ENCODE measurements around the gene XPNPEP2. TPM values are rescaled to one million over a fixed set of nuclear protein-coding genes. Genes with fewer than 3 reads are reported as not detected.

The XPNPEP2 gene
- total RNA-seq, 1 experiment from 2014 or later = 0.11 TPM

DNA sequence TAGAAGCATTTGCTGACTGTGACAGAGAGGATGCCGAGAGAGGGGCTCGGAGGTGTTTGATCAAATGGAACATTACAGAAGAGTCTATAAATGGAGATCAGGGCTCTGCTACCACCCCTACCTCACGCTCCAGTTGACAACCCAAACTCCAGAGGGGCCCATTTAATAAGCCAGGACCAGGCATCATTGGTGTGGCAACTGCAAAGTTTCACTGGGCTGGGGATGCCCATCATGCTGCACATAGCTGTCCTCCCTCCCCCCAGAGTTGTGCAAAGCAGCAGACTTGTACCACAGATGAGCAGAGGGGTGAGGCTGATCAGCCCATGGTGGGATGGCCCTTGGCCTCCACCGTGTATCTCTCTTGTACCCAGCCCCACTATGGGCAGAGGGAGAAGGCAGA, 38.2 kb upstream of the XPNPEP2 start (continued):
- TF ChIP-seq ETV6 (CRISPR knock-in tag; IDR thresholded peaks at IDR 0.05) (no peak), KAT7 (CRISPR knock-in tag; IDR thresholded peaks at IDR 0.05; ENCODE audit: borderline replicate concordance) (no peak), CREB1 (CRISPR knock-in tag; IDR thresholded peaks at IDR 0.05) (no peak), PRDM15 (CRISPR knock-in tag; IDR thresholded peaks at IDR 0.05) (no peak), ZNF317 (CRISPR knock-in tag; IDR thresholded peaks at IDR 0.05; ENCODE audit: borderline replicate concordance, low read depth) (no peak), TEAD1 (CRISPR knock-in tag; IDR thresholded peaks at IDR 0.05) (no peak)

- ChIA-PET POLR2A (no interaction called here), CTCF (interaction anchor here (0.9 kb wide), 1 partner anchor 25 kb away, joined by 3 read pairs; no protein-coding TSS in a partner anchor)
- H3K4me1 Mint-ChIP-seq = peaks cover 21% of the 10 kb centered on the region
- DNase-seq (ENCODE audit: low spot score) (no peak), ATAC-seq (no peak)
- no peak overlapping the region for H3K27ac Mint-ChIP-seq
- H3K4me3 Mint-ChIP-seq = no peak overlapping the region
- peaks cover under 1% of the 10 kb centered on the region; the same call in 1 of the 2 replicates for H3K9me3 Mint-ChIP-seq
- no peaks in the 10 kb centered on the region; the same call in 1 of the 2 replicates for H3K27me3 Mint-ChIP-seq (ENCODE audit: low read depth)
- no peaks in the 10 kb centered on the region for H3K36me3 Mint-ChIP-seq
- TF ChIP-seq NR2C2 (CRISPR knock-in tag; IDR thresholded peaks at IDR 0.05) (no peak), TEAD4 (CRISPR knock-in tag; IDR thresholded peaks at IDR 0.05) (no peak), ZNF263 (CRISPR knock-in tag; IDR thresholded peaks at IDR 0.05; ENCODE audit: low read depth) (no peak), ZNF416 (CRISPR knock-in tag; IDR thresholded peaks at IDR 0.05) (no peak), USF1 (CRISPR knock-in tag; IDR thresholded peaks at IDR 0.05) (no peak), E2F5 (CRISPR knock-in tag; IDR thresholded peaks at IDR 0.05) (no peak), PRDM15 (CRISPR knock-in tag; IDR thresholded peaks at IDR 0.05) (no peak)
- TF ChIP-seq, protein P1, sequence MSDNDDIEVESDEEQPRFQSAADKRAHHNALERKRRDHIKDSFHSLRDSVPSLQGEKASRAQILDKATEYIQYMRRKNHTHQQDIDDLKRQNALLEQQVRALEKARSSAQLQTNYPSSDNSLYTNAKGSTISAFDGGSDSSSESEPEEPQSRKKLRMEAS (CRISPR knock-in tag; IDR thresholded peaks at IDR 0.05) = no peak
- TF ChIP-seq, protein P2, sequence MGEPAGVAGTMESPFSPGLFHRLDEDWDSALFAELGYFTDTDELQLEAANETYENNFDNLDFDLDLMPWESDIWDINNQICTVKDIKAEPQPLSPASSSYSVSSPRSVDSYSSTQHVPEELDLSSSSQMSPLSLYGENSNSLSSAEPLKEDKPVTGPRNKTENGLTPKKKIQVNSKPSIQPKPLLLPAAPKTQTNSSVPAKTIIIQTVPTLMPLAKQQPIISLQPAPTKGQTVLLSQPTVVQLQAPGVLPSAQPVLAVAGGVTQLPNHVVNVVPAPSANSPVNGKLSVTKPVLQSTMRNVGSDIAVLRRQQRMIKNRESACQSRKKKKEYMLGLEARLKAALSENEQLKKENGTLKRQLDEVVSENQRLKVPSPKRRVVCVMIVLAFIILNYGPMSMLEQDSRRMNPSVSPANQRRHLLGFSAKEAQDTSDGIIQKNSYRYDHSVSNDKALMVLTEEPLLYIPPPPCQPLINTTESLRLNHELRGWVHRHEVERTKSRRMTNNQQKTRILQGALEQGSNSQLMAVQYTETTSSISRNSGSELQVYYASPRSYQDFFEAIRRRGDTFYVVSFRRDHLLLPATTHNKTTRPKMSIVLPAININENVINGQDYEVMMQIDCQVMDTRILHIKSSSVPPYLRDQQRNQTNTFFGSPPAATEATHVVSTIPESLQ (CRISPR knock-in tag; IDR thresholded peaks at IDR 0.05) = no peak
Observed at GRCh38 chrX:129701624-129702069, 37.1 kb upstream of the XPNPEP2 start.
